Adipose tissue (tissue), 3 donors: Measurements from ENCODE around the gene KRT77. TPM values are rescaled to one million over a fixed set of nuclear protein-coding genes. Genes with fewer than 3 reads are reported as not detected.

Experiments
- H3K27ac ChIP-seq: one replicate; pipeline ENCODE4 v1.5.1; 2013; ENCODE audit warnings: low read depth, low read length
- WGBS, 3 donors: extraction: QIAGEN DNeasy Blood & Tissue Kit; methylation state at CpG; one replicate each; pipeline ENCODE4 v1.1.7; 2013; 5-methylcytosine and 5-hydroxymethylcytosine counted together
- polyA plus RNA-seq, 3 donors: library from polyadenylated mRNA; stranded (reverse); fragments of 200-250 nt; gene quantifications; one replicate each; pipeline ENCODE4 v1.2.3, GENCODE V29; 2013
- donor health status: healthy with polysubstance abuse.
- donor health status: Bipolar disorder and iron deficiency.
- donor health status: healthy.

Gene KRT77
- polyA plus RNA-seq, 3 donors: 0.01 to 0.08 TPM; not detected in 1

DNA sequence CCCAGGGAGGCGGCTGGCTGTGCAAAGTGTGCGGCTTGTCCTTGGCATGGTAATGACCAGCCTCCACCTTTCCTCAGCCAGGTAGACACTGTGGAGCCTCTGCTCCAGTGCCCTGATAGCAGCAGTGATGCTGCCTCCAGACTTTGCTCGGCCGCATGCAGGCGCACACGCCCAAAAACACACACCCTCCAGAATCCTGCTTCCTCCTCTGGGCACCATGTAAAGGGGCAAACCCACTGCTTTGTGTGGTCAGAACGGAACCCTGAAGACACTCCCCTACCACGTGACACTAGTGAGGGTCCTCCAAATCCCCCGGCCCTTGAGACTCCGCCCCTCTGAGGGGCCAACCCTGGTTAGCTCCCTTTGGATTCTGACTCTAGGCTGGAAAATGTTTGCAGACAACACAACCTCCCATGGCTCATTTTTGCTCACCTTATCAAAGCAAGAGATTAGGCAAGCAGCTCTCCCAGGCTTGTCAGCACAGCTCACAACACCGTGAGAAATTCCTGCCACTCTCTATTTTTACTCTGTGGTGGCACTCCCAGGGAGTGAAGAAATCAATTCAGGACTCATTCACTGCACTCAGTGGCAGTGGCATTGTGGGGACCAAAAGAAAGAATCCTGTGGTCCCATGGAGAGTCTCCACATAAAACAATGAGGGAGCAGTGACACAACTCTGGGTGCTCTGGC is 4.5 kb downstream of the KRT77 start:
- WGBS, 3 donors: 36 to 66% (median 58%) methylated on average over 11 of the region's 11 CpGs

DNA sequence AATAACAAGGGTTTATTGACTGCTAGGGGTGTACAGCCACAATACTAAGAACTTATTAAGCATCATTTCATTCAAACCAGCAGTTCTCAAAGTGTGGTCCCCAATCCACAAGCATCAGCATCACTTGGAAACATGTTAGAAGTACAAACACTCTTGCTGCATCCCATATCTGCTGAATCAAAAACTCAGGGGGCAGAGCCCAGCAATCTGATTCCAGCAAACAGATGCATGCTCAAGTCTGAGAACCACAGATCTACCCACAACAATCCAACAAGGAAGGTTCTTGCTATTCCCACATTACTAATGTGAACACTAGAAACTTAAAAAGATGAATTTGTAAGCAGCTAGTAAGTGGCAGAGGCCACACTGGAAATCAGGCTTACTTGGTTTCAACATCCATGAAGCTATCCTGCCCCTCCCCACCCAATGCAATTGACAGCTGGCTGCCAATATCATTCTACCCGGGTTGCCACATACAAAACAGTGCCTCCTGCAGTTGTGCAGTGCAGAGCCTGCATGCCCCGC is 6.2 kb downstream of the KRT77 start:
- WGBS, 3 donors: 55 to 73% (median 70%) methylated on average over 2 of the region's 2 CpGs
- H3K27ac ChIP-seq: no peak overlapping the region

More for the DNA sequence above, 4.5 kb downstream of the KRT77 start:
- H3K27ac ChIP-seq: no peak overlapping the region

DNA sequence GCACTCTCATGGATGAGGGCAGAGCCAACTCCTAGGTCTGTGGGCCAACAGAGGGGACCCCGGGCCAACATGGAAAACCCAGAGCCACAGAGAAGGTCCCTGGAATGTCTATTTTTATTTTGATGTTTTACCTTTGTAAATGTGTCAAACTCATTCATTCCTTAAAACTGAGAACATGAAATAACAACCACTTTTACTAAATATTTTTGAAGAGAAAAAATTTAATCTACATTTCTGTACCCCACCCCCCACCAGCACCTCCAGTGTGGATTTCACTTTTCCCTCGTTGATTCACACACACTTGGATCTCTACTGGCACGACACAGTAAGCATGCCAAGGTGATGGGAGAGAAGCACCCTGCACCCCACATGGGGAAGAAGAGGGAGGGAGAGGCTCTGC is 6.7 kb downstream of the KRT77 start:
- 52 to 68% (median 66%) methylated on average over 3 of the region's 3 CpGs for WGBS, 3 donors
- H3K27ac ChIP-seq: no peak overlapping the region

DNA sequence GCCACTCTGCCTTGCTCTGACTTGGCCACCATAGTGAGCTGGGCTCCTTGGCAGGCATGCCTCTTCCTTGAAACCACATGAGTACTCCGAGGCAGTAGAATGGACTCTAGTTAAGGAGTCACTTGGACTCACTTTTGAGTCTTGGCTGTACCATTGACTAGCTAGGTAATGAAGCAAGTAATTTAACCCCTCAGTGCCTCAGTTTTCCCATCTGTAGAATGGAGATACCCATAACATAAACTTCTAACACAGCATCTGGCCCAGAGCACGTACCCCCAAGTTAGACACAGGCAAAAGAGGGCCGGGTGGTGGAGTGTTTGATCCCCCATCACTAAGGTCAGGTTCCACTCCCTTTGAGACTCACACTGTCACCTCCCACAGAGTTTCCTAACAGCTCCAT is 8.3 kb downstream of the KRT77 start:
- no peak overlapping the region for H3K27ac ChIP-seq
- 64 to 89% (median 86%) methylated on average over 3 of the region's 3 CpGs for WGBS, 3 donors

DNA sequence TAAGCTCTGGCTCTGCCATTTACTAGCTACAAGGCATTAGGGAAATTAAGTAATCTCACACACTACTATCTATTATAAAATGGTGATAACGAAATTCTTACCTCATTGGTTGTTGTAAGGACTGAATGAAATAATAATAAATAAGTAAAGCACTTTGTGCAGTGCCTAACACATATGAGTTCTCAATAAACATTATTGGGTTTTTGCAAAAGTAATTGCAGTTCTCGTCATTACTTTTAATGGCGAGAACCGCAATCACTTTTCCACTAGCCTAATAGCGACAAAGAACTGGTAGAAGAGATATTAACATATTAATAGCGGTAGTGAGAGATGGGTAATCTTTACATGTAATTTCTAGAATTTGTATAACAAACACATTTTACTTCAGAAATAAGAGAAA is 9.2 kb downstream of the KRT77 start:
- H3K27ac ChIP-seq: no peak overlapping the region
- WGBS, 3 donors: 83 to 92% (median 84%) methylated on average over 6 of the region's 6 CpGs

DNA sequence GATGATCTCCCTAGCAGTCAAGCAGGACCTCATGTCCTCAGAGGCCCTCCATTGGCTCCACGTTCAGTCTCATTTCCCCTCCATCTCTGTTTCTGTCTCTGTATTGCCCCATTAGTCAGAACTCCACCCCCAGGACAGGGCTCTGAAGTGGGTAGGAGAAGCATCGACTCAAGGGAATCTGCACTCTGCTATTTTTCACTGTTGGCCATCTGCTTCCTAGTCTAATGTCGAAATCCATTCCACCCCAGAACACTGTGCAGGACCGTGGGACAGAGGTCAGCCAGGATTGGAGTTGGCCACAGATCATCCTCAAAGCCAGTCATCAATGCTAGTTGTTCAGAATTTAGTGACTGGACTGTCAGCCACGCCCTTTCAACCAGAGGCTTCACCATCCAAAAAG is 10.1 kb downstream of the KRT77 start:
- no peak overlapping the region for H3K27ac ChIP-seq
- 52 to 58% (median 56%) methylated on average over 5 of the region's 5 CpGs for WGBS, 3 donors

DNA sequence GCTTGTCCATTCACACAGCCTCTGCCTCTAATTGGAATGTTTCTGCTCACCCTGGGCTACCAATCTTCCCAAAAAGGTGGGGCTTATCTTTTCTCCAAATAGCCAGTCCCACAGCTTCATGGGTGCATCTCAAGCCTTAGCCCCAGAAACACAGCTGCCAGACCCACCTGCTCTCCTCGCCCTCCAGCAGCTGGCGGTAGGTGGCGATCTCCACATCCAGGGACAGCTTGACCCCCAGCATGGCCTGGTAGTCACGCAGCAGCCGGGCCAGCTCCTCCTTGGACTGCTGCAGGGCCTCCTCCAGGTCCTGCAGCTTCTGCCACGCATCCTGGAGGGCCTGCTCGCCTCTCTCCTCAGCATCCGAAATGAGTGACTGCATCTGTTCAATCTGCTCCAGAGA is 11.1 kb downstream of the KRT77 start:
- WGBS, 3 donors: 65 to 84% (median 76%) methylated on average over 8 of the region's 8 CpGs
- no peak overlapping the region for H3K27ac ChIP-seq

DNA sequence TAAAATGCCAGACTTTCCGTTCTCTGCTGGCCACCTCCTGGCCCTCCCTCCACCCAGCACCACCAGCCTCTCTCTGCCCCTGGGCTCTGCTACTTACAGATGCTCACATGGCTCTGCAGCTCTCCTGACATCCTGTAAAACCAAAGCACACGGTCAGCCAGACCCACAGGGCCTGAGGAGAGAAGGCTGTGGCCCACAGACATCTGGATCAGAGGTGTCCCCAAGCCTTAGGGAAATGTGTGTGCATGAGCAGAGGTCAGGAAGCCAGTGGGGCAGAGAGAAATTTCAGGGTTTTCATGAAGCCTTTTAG is 11.5 kb downstream of the KRT77 start:
- H3K27ac ChIP-seq: no peak overlapping the region
- 55 to 62% (median 60%) methylated on average over 2 of the region's 2 CpGs for WGBS, 3 donors

DNA sequence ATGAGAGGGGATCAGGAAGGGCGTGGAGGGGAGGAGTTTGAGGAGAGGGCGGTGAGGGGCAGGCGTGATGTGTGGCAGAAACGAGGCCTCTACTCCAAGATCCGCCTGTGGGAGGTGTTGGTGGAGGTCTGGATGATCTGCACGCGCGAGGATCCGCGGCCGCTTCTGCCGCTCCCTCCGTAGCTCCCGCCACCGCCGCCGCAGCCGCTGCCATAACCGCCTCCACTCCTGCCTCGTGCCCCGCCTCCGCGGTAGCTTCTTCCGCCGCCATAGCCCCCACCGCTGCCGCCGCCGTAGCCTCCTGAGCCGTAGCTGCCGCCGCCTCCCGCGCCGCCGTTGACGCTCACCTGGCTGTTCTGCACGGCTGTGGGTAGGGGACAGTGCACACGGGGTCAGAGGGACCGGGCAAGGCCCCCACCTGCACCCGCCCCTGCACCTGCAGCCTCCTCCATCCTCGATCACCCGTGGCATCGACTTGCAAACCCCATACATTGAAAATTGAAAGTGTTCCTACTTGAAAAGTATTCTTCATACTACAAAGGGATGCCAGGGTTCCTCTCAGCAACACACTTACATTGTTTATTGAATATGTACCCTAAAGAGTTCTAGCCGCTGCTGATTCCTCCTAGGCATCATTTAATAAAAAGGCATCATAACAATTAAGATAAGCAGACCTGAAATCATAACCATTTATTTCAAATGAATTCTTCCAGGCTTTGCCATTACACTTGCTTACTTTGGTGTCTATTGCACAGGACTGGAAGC is 12.1 kb downstream of the KRT77 start:
- WGBS, 3 donors: 4 to 5% (median 5%) methylated on average over 38 to 45 of the region's 45 CpGs

DNA sequence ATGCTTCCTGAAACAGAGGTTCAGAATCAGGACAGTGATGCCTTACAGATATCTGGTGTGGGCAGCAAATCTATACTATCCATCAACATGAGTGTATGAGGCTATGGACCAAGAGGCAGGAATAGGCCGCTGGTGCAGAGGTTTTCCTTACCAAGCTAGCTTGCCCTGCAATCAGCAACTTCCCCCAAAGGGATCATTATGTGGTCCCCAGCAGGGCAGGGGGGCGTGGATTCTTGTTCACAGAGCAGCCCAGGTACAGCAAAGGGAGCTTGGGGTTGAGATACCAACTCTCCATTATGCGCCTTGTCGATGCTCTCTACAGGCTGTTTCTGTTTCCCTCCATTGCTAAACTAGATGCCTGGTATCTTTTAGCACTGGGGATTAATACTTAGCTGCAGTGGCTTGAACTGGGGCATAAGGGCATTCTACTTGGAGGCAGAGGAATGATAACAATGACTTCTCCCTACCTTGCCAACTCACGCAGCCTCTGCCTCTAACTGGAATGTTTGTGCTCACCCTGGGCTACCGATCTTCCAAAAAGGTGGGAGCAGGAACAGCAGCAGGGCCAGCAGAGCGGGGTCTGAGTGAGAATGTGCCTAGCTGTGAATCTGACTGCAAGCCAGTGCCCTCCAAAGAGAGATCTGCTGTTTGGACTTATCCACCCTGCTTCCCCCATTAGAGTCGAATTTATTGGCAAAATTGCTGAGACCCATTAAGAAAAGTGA is 12.8 kb downstream of the KRT77 start:
- 54 to 72% (median 65%) methylated on average over 8 of the region's 8 CpGs for WGBS, 3 donors
- H3K27ac ChIP-seq: no peak overlapping the region

More for the DNA sequence above, 12.1 kb downstream of the KRT77 start:
- no peak overlapping the region for H3K27ac ChIP-seq

DNA sequence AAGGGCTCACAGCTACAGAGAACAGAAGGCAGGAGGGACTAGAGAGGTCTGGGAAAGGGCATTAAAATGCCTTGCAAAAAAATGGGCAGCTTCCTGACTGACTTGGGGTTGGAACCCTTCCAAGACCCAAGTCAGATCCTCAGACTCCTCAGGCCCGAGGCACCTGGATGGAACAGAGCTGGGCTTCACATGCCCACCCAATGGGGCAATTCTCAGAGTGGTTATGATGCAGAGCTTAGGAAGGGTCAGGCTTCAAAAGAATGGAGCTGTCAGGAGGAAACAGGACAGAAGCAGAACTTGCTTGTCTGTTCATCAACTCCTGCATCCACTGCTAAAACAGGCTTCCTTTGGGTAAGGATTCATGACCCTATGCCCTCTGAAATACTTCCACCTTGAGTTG is 13.4 kb downstream of the KRT77 start:
- H3K27ac ChIP-seq: no peak overlapping the region
- 75 to 85% (median 78%) methylated on average over 1 of the region's 1 CpG for WGBS, 3 donors

DNA sequence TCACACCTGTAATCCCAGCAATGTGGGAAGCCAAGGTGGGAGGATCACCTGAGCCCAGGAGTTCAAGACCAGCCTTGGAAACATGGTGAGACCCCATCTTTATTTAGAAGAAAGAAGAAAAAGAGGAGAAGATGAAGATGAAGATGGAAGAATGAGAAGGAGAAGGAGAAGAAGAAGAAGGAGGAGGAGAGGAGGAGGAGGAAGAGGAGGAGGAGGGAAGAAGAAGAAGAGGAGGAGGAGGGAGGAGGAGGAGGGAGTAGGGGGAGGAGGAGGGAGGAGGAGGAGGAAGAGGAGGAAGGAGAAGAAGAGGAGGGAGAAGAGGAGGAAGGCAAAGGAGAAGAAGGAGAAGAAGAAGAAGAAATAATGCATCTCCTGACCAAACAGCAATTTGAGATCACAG is 14.1 kb downstream of the KRT77 start:
- H3K27ac ChIP-seq: no peak overlapping the region

DNA sequence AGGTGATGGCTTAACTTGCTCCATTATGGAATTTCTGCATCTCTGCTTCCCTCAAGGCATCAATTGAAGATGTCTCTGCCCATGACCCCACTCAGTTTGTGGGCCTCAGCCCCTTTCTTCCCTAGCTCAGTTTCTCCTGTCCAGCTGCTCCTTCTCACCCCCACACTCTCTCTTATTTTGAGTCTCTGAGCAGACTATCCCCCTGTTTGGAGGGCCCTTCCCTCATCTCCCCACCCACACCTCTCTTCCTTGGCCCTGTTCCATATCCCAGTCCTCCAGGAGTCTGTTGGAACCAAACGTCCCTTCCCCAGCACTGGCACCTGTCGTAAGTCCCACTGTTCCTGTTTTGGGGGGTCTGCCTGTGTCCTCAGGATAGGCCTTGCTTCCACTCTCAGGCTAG is 14.8 kb downstream of the KRT77 start:
- no peak overlapping the region for H3K27ac ChIP-seq
- WGBS, 3 donors: 66 to 75% (median 68%) methylated on average over 2 of the region's 2 CpGs

DNA sequence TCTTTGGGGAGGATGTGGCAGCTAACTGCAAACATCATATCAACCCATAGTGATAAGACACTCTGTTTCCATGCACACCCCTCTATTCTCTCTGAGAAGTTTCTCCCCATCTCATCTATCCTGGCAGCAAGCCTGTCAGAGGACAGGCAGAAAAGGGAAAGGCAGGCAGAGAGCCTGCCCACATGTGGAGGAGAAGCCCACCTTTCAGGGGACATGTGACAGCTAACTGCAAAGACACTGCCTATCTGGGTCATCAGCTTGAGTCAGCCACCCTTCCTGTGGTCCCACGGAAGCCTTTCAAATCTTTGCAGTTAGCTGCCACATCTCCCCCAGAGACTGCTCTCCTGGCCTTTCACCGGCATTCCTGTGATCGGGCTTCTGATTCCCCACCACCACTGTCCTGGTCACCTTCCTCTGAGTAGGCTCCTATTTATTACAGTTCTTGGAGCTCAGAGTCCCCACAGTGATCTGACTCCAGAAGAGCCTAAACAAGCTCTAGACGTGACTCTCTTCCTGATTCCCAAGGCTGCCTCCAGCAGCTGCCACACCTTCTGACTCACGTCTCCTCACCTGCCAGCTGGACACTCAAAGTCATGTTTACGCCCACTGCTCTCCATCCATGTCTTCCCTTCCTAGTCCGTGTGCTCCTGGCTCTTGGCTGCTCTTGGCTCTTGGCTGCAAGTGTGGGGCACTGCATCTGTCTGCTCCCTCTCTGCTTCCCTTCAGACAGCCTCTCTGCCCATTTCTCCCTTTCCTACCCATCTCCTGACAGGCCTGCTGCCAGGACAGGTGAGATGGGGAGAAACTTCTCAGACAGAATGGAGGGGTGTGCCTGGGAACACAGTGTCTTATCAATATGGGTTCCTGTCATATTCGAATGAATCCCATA is 15.6 kb downstream of the KRT77 start:
- WGBS, 3 donors: 64 to 81% (median 74%) methylated on average over 8 of the region's 8 CpGs

DNA sequence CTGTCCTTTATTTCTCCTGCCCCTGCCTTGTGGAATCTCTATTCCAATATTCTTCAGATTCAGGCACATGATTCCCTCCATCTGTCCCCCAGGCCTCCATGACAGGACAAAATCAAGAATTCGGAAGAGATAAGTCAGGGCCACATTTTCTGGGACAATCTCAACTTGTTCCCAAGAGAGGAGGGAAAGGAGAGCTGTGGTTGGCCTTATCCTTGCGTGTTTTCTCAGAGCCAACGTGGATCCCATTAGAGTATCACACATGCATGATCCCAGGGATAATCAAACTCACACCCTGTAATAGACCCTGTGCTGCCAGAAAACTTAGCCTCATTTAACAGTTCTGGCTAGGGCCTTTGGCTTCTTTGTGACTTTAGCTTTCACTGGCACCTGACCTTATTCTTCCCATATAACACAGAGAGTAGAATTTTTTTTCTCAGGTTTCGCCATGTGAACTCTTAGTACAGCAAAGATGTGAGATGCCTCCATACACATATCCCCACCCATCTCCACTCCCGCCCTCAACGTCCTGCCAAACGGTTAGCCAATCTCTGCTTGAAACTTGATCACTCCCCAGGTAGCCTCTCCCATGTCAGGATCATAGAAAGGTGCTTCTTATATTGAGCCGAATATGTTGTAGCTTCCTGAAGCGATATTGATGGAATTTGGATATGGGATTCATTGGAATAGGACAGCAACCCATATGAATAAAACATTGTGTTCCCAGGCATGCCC is 16.4 kb downstream of the KRT77 start:
- WGBS, 3 donors: 65 to 81% (median 77%) methylated on average over 9 of the region's 9 CpGs
- no peak overlapping the region for H3K27ac ChIP-seq

More for the DNA sequence above, 15.6 kb downstream of the KRT77 start:
- no peak overlapping the region for H3K27ac ChIP-seq

DNA sequence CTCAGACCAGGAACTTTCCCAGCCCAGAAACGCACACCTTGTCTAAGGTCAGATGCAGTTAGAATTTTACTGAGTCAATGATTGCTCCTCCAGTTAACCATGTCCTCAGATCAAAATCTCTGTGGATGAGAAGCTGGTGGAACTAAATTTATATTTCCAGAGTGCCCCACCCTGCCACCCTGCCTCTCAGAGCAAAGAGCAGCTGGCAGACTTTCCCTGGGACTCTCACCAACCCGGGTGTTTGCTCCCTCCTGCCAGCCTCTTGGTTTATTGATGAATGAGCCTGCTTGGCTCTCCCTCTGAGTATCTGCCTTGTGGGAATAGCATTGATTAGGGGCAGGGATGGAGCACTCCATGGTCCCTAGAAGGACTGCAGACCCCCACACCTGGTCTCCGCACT is 17.3 kb downstream of the KRT77 start:
- WGBS, 3 donors: 62 to 86% (median 85%) methylated on average over 3 of the region's 3 CpGs
- no peak overlapping the region for H3K27ac ChIP-seq

DNA sequence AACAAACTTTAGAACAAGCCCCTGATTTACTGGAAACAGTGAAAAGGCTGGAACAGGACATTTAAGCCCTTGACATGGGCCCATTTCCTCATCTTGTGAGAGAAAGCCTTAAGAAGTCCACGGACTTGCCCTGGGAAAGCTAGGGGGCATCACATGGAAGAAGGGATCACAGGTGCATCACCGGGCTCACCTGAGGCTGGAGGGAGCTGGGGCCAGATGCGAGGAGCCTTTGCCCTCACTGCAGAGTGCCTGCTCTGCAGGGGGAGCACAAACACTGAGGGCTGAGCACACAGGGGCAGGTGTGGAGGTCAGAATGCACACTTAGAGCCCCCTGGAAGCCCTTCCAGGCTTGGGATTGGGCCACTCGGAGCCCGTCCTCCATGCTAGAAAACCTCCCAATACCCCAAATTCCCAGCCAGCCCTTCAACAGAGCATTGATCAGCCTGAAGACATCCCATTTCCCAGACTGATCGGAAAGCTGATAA is 17.9 kb downstream of the KRT77 start:
- WGBS, 3 donors: 56 to 79% (median 72%) methylated on average over 6 of the region's 6 CpGs
- H3K27ac ChIP-seq: no peak overlapping the region

DNA sequence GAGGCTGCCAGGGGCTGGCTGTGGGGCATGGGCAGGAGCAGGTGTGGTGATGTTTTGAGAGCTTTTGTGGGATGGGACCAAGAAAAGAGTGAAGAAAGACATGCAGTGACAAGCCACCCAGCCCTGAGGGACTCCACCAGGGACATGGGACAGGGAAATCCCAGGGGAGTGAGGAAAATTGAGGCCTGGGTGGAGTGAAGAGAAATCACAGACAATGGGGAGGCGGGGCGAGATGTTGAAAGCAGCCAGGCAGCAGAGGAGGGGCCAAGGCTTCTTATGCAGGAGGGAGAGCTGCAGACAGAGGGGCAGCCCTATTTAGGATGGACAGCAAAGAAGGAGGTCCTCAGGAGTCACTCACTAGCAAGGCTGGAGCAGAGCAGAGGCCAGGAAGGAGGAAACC is 18.9 kb downstream of the KRT77 start:
- no peak overlapping the region for H3K27ac ChIP-seq

More for the DNA sequence above, 18.9 kb downstream of the KRT77 start:
- WGBS, 3 donors: 82 to 88% (median 85%) methylated on average over 2 of the region's 2 CpGs
